ENCODE results near the gene KLHL20.
"Not testable (repeated sequence)": the region's sequence is repeated elsewhere in the genome, so short reads cannot be mapped to it uniquely, and the experiment has no call there.

The KLHL20 gene

GRCh38 chr1:173714759-173715537, at the start of gene KLHL20:
Gene KLHL20 (plus strand): TSS chr1:173714981. CDS start chr1:173716044, 1,063 bp downstream.
- DNase-seq = peak; percentile 88

GRCh38 chr1:173666646-173667045, 48.1 kb upstream of the KLHL20 start:
- DNase-seq = no peak

- peak; percentile 8 for DNase-seq
Observed at GRCh38 chr1:173669491-173669941, 45.3 kb upstream of the KLHL20 start, which contains the start of gene ANKRD45. Gene ANKRD45 (minus strand): TSS chr1:173669851. CDS start chr1:173659418, 10,433 bp downstream.

- DNase-seq = not testable (repeated sequence)
Observed at GRCh38 chr1:173674496-173674895, 40.3 kb upstream of the KLHL20 start.

- DNase-seq = not testable (repeated sequence)
Observed at GRCh38 chr1:173680152-173680551, 34.6 kb upstream of the KLHL20 start.

- no peak for DNase-seq
Observed at GRCh38 chr1:173682184-173682583, 32.6 kb upstream of the KLHL20 start.

GRCh38 chr1:173683838-173684237, 30.9 kb upstream of the KLHL20 start:
- not testable (repeated sequence) for DNase-seq

GRCh38 chr1:173685121-173685520, 29.7 kb upstream of the KLHL20 start:
- not testable (repeated sequence) for DNase-seq

GRCh38 chr1:173688300-173688699, 26.5 kb upstream of the KLHL20 start:
- DNase-seq = no peak

- DNase-seq = no peak
Observed at GRCh38 chr1:173693238-173693637, 21.5 kb upstream of the KLHL20 start.

- DNase-seq = not testable (repeated sequence)
Observed at GRCh38 chr1:173701299-173701698, 13.5 kb upstream of the KLHL20 start.

- no peak for DNase-seq
Observed at GRCh38 chr1:173702736-173703135, 12.0 kb upstream of the KLHL20 start.

GRCh38 chr1:173705117-173705516, 9.7 kb upstream of the KLHL20 start:
- no peak for DNase-seq

GRCh38 chr1:173708787-173709186, 6.0 kb upstream of the KLHL20 start:
- DNase-seq = no peak

- DNase-seq = no peak
Observed at GRCh38 chr1:173714441-173714758, 381 bp upstream of the KLHL20 start.

- DNase-seq = no peak
Observed at GRCh38 chr1:173715538-173715844, 710 bp downstream of the KLHL20 start.

GRCh38 chr1:173717238-173717637, 2.5 kb downstream of the KLHL20 start:
- no peak for DNase-seq

GRCh38 chr1:173731331-173731730, 16.6 kb downstream of the KLHL20 start:
- DNase-seq = not testable (repeated sequence)

GRCh38 chr1:173733912-173734311, 19.1 kb downstream of the KLHL20 start:
- no peak for DNase-seq

- not testable (repeated sequence) for DNase-seq
Observed at GRCh38 chr1:173736104-173736503, 21.3 kb downstream of the KLHL20 start.

- no peak for DNase-seq
Observed at GRCh38 chr1:173742203-173742886, 27.6 kb downstream of the KLHL20 start.

- no peak for DNase-seq
Observed at GRCh38 chr1:173744651-173745050, 29.9 kb downstream of the KLHL20 start.

- no peak for DNase-seq
Observed at GRCh38 chr1:173749137-173749536, 34.4 kb downstream of the KLHL20 start.

- no peak for DNase-seq
Observed at GRCh38 chr1:173753830-173754229, 39.0 kb downstream of the KLHL20 start.
